NCI-H2107 (cell line): Measurements from ENCODE around the gene FBXO30.

Experiments
- DNase-seq: peaks from one replicate; lab custom pipeline; 2025; lab: John Stamatoyannopoulos, UW

FBXO30 gene

GRCh38 chr6:145816392-145816791 is 1.8 kb upstream of the FBXO30 start:
- no peak for DNase-seq

GRCh38 chr6:145815309-145816274 is 997 bp upstream of the FBXO30 start:
- DNase-seq = no peak

DNA sequence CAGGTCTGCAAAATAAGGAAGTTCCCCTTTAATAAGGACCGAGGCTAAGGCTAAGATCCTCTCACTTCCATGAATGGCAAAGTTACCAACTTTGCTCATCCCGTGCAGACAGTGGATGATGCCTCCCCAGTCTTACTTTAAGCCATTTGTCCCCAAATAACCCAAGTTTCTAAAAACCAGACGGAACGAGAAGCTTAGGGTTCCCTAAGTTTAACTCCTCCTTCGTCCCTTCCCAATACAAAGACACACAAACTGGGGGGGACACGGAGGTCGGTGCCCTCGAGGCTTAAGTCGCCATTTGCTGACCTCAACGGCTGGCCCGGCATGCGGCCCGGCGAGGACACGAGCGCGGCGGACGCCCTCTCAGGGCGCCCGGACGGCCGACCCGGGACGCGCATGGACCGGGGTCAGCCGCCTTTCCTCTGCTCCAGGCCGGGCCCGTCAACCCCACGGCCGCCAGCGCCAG is 527 bp downstream of the FBXO30 start:
- no peak for DNase-seq

DNA sequence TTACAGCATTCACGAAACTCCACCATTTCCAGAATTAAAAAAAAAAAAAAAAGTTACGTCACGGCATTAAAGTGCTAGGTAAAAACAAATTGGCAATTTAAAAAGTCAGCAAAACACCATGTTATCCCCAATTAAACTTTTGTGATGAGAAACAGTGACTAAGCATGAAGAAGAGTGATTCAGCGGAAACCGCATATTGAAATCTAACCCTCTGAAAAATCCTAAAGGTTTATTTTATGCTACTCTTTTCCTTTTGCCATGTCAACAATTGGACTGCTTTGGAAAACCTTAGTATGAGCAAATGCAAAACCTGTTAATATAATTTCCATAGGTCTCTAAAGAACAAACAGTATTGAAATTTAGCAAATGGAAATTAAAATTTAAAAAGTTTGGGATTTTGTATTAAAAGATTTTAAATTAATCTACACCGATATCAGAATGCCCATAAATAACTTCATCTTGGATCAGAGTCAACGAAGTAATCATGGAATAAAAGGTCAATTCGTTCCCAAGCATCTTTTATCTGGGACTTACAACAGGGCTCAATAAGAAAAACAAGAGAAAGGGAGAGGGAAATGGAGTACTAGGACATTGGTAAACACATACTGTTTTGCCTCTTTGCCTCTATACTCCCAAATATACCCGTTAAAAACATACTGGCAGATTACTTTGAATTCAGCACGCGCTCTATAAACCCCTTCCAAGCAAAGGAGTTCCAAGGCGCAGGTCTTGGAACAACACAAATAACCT is 1.1 kb downstream of the FBXO30 start:
- no peak for DNase-seq

DNA sequence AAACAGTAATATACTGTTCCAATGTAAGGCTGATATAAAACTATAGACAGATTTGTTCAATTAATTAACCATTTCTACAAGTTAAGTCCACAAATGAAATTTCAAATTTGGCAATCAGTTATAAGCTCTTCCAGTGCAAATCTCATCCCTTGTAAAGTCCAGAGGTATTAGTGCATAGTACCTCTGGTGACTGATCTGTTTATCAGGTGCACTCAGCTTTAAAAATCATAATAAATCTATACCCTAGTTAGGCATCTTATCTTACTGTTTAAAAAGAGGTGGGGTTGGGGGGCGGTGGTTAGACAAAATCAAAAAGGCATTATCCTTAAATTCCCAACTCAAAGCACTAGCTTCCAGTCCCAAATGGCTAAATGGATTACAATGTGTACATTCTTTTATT is 2.9 kb downstream of the FBXO30 start:
- no peak for DNase-seq

DNA sequence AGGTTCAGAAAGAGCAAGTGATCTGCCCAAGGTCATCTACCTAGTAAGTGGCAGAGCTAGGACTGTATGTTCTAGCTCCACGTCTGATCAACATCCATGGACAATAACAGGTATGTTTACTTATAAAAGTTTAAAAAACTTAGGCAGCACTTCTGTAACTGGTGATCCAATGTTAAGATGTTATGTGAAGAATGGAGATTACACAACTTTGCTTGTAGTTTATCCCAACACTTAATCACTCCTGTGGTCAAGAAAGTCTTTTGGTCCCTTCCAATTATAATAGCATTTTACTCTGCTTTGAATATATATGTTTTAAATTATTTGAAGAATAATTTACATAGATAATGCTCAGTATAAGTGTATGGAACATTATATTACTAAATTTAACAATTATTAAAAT is 4.8 kb downstream of the FBXO30 start:
- DNase-seq = no peak

DNA sequence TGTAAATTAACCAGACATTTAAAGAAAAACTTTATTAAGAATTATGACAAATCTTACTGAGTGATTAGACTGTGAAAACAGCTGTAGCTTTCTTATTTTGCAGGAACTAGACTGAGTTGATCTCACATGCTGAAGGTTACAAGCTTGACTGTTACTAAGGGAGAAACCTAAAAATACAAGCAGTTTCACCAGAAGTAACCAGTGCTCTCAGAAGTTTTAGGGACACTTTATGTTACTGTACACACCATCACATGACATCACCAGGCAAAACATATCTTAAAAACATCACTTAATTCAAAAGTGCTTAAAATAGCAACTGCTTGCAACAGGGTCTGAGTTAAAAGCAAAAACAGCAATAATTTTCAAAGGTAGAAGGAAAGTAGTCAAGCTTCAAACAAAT is 5.4 kb downstream of the FBXO30 start:
- DNase-seq = no peak

DNA sequence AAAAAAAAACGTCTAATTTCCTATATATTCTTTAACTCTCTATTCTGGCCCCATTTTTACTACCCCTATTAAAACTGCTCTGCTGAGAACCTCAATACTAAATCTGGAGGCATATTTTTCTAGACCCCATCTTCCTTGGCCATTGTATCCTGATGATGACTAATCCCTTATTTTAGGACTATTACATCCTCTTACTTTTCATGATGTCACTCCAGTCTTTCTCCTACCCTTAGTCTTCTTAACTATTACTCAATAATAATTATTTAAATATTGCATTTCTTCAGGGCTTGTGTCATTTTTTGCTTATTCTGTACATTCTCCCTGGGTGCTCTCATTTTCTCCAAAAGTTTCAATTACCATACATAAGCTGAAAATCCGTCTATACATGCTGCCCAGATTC is 6.4 kb downstream of the FBXO30 start:
- no peak for DNase-seq

GRCh38 chr6:145802141-145802540 is 12.5 kb downstream of the FBXO30 start:
- DNase-seq = no peak

DNA sequence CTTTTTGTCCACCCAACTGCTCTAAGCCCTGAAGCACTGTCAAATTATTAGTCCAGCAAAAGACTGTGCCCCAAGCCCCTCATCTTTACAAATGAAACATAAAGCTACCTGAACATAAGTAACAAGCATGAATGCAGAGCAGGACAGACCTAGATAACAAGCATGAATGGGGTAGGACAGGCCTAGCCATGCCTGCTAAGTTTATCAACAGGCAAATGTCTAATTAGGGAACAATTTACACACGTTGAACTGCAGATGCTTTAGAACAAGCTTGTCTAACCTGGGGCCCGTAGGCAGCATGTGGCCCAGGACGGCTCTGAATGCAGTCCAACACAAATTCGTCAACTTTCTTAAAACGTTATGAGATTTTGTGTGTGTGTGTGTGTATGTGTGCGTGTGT is 13.6 kb downstream of the FBXO30 start:
- DNase-seq = no peak

DNA sequence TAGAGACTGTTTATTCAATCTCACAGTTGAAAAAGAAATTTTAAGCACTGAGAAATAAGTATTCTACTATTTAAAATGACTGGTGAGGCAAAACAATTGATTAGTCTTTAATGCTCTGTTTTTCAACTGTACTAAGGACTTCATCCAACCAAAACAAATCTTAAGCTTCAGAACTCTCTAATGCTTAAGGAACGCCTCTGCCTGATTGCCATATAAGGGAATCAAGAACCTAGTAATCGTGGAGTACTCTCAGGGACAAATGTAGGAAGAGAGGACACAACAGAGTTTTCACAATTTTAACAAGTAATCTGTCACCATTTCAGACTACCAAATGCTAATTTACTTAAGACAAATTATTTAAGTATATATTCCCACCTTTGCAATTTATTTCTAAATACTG is 16.1 kb downstream of the FBXO30 start:
- DNase-seq = no peak

DNA sequence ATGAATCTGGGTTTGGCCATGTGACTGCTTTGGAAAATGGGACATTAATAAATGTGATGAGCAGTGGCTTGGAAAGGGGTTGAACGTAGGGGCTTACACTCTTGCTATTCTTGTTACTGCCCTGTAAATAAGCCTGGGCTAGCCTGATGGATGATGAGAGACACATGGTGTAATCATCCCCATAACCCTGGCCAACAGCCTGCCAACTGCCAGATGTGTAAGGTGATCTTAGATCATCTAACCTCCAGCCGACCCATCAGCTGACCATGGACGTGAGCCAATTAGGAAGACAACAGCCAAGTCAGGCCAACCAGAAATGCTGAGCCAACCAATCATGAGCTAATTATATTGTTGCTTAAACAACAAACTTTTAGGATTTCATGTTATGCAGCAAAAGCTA is 25.2 kb downstream of the FBXO30 start:
- no peak for DNase-seq

DNA sequence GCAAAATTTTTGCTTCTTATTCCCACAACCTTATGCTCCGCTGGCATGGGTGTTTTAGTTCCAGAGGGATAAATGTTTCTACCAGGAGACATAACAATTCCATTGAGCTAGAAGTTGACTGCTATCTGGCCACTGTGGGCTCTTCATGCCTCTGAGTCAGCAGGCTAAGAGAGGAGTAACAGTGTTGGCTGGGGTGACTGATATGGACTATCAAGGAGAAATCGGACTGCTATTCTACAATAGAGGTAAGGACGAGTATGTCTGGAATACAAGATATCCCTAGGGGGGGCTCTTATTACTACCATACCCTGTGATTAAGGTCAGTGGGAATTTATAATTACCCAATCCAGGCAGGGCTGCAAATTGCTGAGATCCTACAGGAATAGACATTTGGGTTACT is 26.9 kb downstream of the FBXO30 start:
- no peak for DNase-seq

- no peak for DNase-seq
Observed at GRCh38 chr6:145784683-145785082, 29.9 kb downstream of the FBXO30 start.

DNA sequence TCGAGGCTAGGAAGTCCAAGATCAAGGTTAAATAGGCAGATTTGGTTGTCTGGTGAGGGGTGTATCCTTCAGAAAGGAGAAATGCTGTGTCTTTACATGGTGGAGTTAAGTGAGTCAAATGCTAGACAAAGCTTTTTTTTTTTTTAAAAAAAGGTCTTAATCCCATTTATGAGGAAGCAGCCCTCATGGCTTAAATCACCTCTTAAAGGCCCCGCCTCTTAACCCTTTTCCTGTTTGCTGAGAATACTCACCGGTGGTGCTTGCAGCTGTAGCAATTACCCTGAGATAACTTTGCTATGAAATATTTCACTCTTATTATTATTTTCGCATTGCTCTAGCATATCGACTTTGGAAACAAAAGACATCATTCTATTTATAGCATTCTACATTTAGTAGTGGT is 30.8 kb downstream of the FBXO30 start:
- DNase-seq = no peak

DNA sequence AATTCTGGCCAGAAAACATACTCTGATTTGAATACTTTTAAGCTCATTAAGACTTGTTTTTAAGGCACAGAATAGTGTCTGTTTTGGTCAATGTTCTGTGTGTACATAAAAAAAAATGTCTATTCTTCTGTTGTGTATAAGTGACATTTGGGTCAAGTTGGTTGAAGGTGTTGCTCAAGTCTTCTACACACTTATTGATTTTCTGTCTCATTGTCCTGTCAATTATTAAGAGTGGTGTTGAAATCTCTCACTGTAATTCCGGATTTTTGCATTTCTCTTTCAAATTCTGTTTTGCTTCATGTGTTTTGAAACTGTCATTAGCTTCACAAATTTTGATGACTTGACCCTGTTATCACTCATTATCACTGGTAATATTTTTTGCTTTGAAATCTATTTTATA is 41.7 kb downstream of the FBXO30 start:
- DNase-seq = no peak

DNA sequence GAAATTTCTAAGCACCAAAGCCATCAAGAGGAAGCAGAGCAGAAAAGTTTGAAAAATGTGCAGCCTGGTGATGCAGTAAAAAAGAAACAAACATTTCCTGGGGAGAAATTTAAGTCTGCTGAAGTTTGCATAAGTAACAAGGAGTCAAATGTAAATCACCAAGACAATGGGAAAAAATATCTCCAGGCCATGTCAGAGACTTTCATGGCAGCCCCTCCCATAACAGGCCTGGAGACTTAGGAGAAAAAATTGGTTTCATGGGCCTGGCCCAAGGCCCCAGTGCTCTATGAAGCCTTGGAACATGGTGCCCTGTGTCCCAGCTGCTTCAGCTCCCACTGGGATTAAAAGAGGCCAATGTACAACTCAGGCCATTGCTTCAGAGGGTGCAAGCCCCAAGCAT is 49.1 kb downstream of the FBXO30 start:
- DNase-seq = no peak

DNA sequence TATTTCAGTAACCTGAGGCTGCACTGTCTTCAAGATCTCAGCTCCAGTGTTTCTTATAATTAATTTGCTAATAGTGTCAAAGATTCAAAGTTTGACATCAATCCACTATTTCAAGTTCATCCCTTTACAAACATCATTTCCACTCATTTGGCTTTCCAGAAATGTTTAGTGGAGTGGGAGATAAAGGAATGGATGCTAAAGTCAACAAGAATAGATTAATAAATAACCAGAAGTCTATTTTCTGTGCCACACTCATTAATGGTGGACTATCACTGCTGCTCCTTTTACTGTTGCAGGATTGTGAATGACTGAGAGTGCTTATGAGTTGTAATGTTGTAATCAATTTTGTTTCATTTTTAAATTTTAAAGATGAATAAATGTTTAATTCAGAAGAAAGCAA is 50.9 kb downstream of the FBXO30 start:
- no peak for DNase-seq

- no peak for DNase-seq
Observed at GRCh38 chr6:145761584-145761983, 53.0 kb downstream of the FBXO30 start.

DNA sequence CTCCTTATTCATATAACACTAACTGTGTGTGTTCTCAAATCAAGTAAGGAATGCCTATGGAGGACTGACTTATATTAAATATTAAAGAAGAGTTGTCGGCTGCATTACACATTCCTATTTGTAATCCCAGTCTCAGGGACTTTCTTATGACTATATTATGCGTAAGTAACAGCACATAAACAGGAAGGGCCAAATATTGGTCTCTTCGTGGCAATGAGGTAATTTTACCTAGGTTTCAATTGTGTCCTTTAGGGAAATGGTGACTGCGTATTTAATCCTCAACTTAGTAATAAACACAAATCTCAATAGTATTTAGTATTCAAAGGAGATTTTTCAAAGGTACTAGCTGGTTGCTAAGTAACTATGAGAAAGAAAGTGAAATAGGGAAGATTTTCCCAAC is 56.5 kb downstream of the FBXO30 start:
- no peak for DNase-seq

- no peak for DNase-seq
Observed at GRCh38 chr6:145756170-145756662, 58.4 kb downstream of the FBXO30 start.

- no peak for DNase-seq
Observed at GRCh38 chr6:145755682-145756081, 58.9 kb downstream of the FBXO30 start.

DNA sequence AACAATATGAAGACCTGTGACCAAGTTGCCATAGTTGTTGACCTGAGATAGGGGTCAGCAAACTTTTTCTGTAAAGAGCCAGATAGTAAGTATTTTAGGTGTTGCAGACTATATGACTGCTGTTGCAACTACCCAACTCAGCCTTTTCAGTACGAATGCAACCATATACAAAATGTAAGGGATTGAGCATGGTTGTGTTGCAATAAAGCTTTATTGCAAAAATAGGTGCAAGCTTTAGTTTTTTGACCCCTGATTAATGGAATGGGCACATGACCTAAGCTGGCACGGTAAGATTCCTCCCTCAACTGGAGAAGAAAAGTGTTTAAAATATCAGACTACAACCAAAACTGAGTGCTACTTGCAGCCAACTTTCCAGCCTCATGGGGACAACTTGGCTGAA is 62.0 kb downstream of the FBXO30 start:
- no peak for DNase-seq
